Endodermal cell (in vitro differentiated cells): ENCODE results near the gene SMIM1. TPM values are rescaled to one million over a fixed set of nuclear protein-coding genes. Genes with fewer than 3 reads are reported as not detected.

ENCODE experiments used
- DNase-seq: peaks from one replicate; pipeline ENCODE4 v3.0.0-alpha.2; 2017
- H3K27ac ChIP-seq: 2 replicates; pipeline ENCODE4 v1.5.1; 2013; ENCODE audit warnings: mild to moderate bottlenecking, low read depth, low read length, moderate library complexity
- H3K27me3 ChIP-seq: 2 replicates; pipeline ENCODE4 v1.6.1; 2013; ENCODE audit warnings: mild to moderate bottlenecking, low read length, moderate library complexity; ENCODE audit not compliant: insufficient read depth, control insufficient read depth, poor library complexity, severe bottlenecking
- H3K36me3 ChIP-seq: 2 replicates; pipeline ENCODE4 v1.7.0; 2013; ENCODE audit warnings: mild to moderate bottlenecking, low read length, moderate library complexity; ENCODE audit not compliant: control insufficient read depth, insufficient read depth
- H3K4me1 ChIP-seq: one replicate; pipeline ENCODE4 v1.7.0; 2013; ENCODE audit warnings: low read length; ENCODE audit not compliant: control insufficient read depth, insufficient read depth
- H3K4me3 ChIP-seq: 2 replicates; pipeline ENCODE4 v1.5.1; 2013; ENCODE audit warnings: mild to moderate bottlenecking, low read length, moderate library complexity
- H3K9ac ChIP-seq: 2 replicates; pipeline ENCODE4 v1.6.1; 2013; ENCODE audit warnings: mild to moderate bottlenecking, low read length, moderate library complexity; ENCODE audit not compliant: poor library complexity, severe bottlenecking; ENCODE audit errors: extremely low read depth
- H3K9me3 ChIP-seq: 2 replicates; pipeline ENCODE4 v1.6.1; 2013; ENCODE audit warnings: mild to moderate bottlenecking, low read length, moderate library complexity; ENCODE audit not compliant: control insufficient read depth
- H3K27ac Mint-ChIP-seq: 2 replicates; pipeline ENCODE4 v1.8.0; 2020; ENCODE audit warnings: mixed read lengths
- H3K27me3 Mint-ChIP-seq: 2 replicates; pipeline ENCODE4 v1.8.0; 2021; ENCODE audit warnings: mild to moderate bottlenecking, mixed read lengths; ENCODE audit not compliant: insufficient read depth
- H3K36me3 Mint-ChIP-seq: 2 replicates; pipeline ENCODE4 v1.8.0; 2020; ENCODE audit warnings: low read depth, mixed read lengths
- H3K4me1 Mint-ChIP-seq: 2 replicates; pipeline ENCODE4 v1.8.0; 2020; ENCODE audit warnings: mixed read lengths
- H3K4me3 Mint-ChIP-seq: 2 replicates; pipeline ENCODE4 v1.8.0; 2020; ENCODE audit warnings: mild to moderate bottlenecking, moderate library complexity, mixed read lengths
- H3K9me3 Mint-ChIP-seq: 2 replicates; pipeline ENCODE4 v1.8.0; 2020; ENCODE audit warnings: mild to moderate bottlenecking, mixed read lengths
- WGBS, 2 experiments: methylation state at CpG; one replicate each; pipeline versions ENCODE4 v1.1.5 to v1.1.7; 2013; ENCODE audit warnings: missing lambda C conversion rate in 2 of 2, mixed read lengths in 1 of 2; ENCODE audit not compliant: insufficient coverage in 1 of 2, insufficient read length in 1 of 2; 5-methylcytosine and 5-hydroxymethylcytosine counted together
- total RNA-seq, 2 donors: library from RNA; stranded (reverse); fragmentation: NEBNext Ultra II Directional in 1 of 2; extraction: Animal tissue kit (Norgen Biotek cat#: 25700) in 1 of 2; gene quantifications; 2 replicates in 1 of 2; 3 replicates in 1 of 2; pipeline ENCODE4 v1.2.1, GENCODE V29; 2021
- TF ChIP-seq, protein P1 (sequence below): fragments of 200-600 bp; sonication (generic); conservative IDR thresholded peaks from 2 replicates; pipeline ENCODE4 v1.5.0; 2021; ENCODE audit warnings: antibody characterized with exemption, mild to moderate bottlenecking

The SMIM1 gene
- total RNA-seq, 2 donors from 2014 or later, result 11.1 to 15.0 TPM

- DNase-seq, result no peak
- no peak overlapping the region for H3K9ac ChIP-seq
- H3K9me3 ChIP-seq, result no peaks in the 10 kb centered on the region
- peaks cover 40% of the 10 kb centered on the region for H3K36me3 ChIP-seq
- H3K36me3 Mint-ChIP-seq, result peaks cover 63% of the 10 kb centered on the region
- peak overlapping the region; percentile 44 for H3K27ac Mint-ChIP-seq
- H3K4me3 Mint-ChIP-seq, result no peak overlapping the region
- H3K9me3 Mint-ChIP-seq, result no peaks in the 10 kb centered on the region
- H3K27ac ChIP-seq, result no peak overlapping the region
- no peak overlapping the region for H3K4me3 ChIP-seq
- no peaks in the 10 kb centered on the region for H3K27me3 ChIP-seq
- H3K4me1 Mint-ChIP-seq, result peaks cover 3% of the 10 kb centered on the region
- H3K4me1 ChIP-seq, result no peaks in the 10 kb centered on the region
- TF ChIP-seq, protein P1, sequence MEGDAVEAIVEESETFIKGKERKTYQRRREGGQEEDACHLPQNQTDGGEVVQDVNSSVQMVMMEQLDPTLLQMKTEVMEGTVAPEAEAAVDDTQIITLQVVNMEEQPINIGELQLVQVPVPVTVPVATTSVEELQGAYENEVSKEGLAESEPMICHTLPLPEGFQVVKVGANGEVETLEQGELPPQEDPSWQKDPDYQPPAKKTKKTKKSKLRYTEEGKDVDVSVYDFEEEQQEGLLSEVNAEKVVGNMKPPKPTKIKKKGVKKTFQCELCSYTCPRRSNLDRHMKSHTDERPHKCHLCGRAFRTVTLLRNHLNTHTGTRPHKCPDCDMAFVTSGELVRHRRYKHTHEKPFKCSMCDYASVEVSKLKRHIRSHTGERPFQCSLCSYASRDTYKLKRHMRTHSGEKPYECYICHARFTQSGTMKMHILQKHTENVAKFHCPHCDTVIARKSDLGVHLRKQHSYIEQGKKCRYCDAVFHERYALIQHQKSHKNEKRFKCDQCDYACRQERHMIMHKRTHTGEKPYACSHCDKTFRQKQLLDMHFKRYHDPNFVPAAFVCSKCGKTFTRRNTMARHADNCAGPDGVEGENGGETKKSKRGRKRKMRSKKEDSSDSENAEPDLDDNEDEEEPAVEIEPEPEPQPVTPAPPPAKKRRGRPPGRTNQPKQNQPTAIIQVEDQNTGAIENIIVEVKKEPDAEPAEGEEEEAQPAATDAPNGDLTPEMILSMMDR, result no peak
- WGBS, 2 experiments, result 94 to 97% methylated on average over 22 to 26 of the region's 26 CpGs
- no peaks in the 10 kb centered on the region for H3K27me3 Mint-ChIP-seq
Measured at GRCh38 chr1:3787745-3788605, 15.4 kb downstream of the SMIM1 start.

GRCh38 chr1:3788756-3789420, 16.3 kb downstream of the SMIM1 start:
- no peak overlapping the region for H3K9ac ChIP-seq
- peaks cover 12% of the 10 kb centered on the region for H3K4me1 Mint-ChIP-seq
- no peak overlapping the region for H3K27ac ChIP-seq
- no peaks in the 10 kb centered on the region for H3K27me3 Mint-ChIP-seq
- H3K36me3 ChIP-seq, result peaks cover 31% of the 10 kb centered on the region
- no peak overlapping the region for H3K4me3 Mint-ChIP-seq
- H3K9me3 ChIP-seq, result no peaks in the 10 kb centered on the region
- peak overlapping the region; percentile 44 for H3K27ac Mint-ChIP-seq
- no peaks in the 10 kb centered on the region for H3K27me3 ChIP-seq
- no peak overlapping the region for H3K4me3 ChIP-seq
- WGBS, 2 experiments, result 92 to 94% methylated on average over 10 to 16 of the region's 16 CpGs
- H3K4me1 ChIP-seq, result no peaks in the 10 kb centered on the region
- peak; percentile 44 for DNase-seq
- no peaks in the 10 kb centered on the region for H3K9me3 Mint-ChIP-seq
- TF ChIP-seq, protein P1, result no peak
- peaks cover 60% of the 10 kb centered on the region for H3K36me3 Mint-ChIP-seq

DNA sequence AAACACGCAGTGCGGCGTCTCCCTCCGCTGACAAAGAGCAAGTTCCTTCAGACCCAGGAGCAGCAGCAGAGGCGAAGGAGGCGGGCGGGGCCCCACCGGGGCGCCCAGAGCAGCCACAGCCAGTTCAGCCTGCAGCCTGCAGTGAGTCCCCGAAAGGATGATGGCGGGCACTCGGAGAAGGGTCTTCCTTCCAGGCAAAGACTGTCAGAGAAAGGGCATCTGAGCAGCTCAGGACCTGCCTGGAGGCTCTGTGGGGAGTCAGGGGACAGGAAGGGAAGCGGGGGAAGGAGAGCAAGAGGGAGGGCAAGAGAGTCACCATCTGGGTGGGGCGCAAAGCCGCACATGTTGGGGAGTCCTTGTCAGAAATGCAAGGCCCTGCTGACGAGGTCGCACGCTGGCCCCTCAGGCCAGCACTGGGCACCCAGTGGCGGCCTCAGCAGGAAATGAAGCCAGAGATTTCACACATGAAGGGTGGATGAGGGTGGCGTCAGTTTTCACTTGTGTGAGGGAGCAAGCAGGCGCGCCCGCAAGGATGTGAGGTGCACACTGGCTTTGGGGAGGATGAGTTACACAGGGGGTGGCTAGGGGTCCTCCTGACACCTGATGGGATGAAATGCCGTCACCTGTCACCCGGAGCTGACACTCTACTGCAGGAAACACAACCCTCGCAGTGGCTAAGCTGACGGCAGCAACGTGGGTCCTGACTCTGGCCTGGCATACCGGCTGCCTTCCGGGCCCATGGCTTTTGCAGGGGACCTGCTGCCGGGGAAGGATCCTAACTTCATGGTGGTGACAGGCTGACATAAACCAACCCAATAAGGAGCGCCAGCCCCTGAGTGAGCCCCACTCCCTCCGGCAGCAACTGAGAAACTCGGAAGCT, 17.1 kb downstream of the SMIM1 start:
- no peak overlapping the region for H3K4me3 Mint-ChIP-seq
- Histone ChIP-seq H3K4me1 (no peaks in the 10 kb centered on the region), H3K4me3 (no peak overlapping the region), H3K27ac (no peak overlapping the region), H3K9me3 (no peaks in the 10 kb centered on the region), H3K27me3 (no peaks in the 10 kb centered on the region), H3K9ac (no peak overlapping the region), H3K36me3 (peaks cover 24% of the 10 kb centered on the region)
- 92 to 95% methylated on average over 27 to 34 of the region's 34 CpGs for WGBS, 2 experiments
- H3K36me3 Mint-ChIP-seq, result peaks cover 52% of the 10 kb centered on the region
- H3K27me3 Mint-ChIP-seq, result no peaks in the 10 kb centered on the region
- no peaks in the 10 kb centered on the region for H3K9me3 Mint-ChIP-seq
- H3K27ac Mint-ChIP-seq, result peak overlapping the region; percentile 39
- peaks cover 12% of the 10 kb centered on the region for H3K4me1 Mint-ChIP-seq
- DNase-seq, result no peak
- TF ChIP-seq, protein P1, result no peak
